Activated gamma-delta T cell treated with anti-CD3 and anti-CD28 coated beads, Interleukin-2, amount 50 U/mL, for 16 hours (primary cell): Measurements from ENCODE around the gene NEIL3.

Experiments
- DNase-seq: peaks from one replicate; pipeline ENCODE4 v3.0.0-alpha.2; 2020; ENCODE audit warnings: low read depth

The NEIL3 gene

GRCh38 chr4:177309522-177310371 lies at the start of gene NEIL3:
TSS of gene NEIL3 (plus strand) at chr4:177309874. CDS start at chr4:177309954, 80 bp downstream.
- peak; percentile 95 for DNase-seq

- DNase-seq, result no peak
Observed at GRCh38 chr4:177263818-177264217, 45.9 kb upstream of the NEIL3 start.

- no peak for DNase-seq
Observed at GRCh38 chr4:177264788-177265422, 44.8 kb upstream of the NEIL3 start.

GRCh38 chr4:177265729-177266128 lies 43.9 kb upstream of the NEIL3 start:
- DNase-seq, result no peak

GRCh38 chr4:177266506-177266905 lies 43.2 kb upstream of the NEIL3 start:
- no peak for DNase-seq

- no peak for DNase-seq
Observed at GRCh38 chr4:177267911-177268310, 41.8 kb upstream of the NEIL3 start.

GRCh38 chr4:177271091-177271490 lies 38.6 kb upstream of the NEIL3 start:
- no peak for DNase-seq

- DNase-seq, result no peak
Observed at GRCh38 chr4:177271915-177272766, 37.5 kb upstream of the NEIL3 start.

- no peak for DNase-seq
Observed at GRCh38 chr4:177275999-177276398, 33.7 kb upstream of the NEIL3 start.

GRCh38 chr4:177281351-177281909 lies 28.2 kb upstream of the NEIL3 start:
- no peak for DNase-seq

GRCh38 chr4:177282284-177282835 lies 27.3 kb upstream of the NEIL3 start:
- DNase-seq, result no peak

GRCh38 chr4:177283167-177283566 lies 26.5 kb upstream of the NEIL3 start:
- no peak for DNase-seq

GRCh38 chr4:177285953-177286352 lies 23.7 kb upstream of the NEIL3 start:
- DNase-seq, result no peak

GRCh38 chr4:177287255-177287654 lies 22.4 kb upstream of the NEIL3 start:
- DNase-seq, result no peak

- no peak for DNase-seq
Observed at GRCh38 chr4:177288335-177288734, 21.3 kb upstream of the NEIL3 start.

- DNase-seq, result no peak
Observed at GRCh38 chr4:177290780-177291179, 18.9 kb upstream of the NEIL3 start.

GRCh38 chr4:177292171-177292570 lies 17.5 kb upstream of the NEIL3 start:
- no peak for DNase-seq

- no peak for DNase-seq
Observed at GRCh38 chr4:177293208-177294033, 16.3 kb upstream of the NEIL3 start.

GRCh38 chr4:177297785-177298391 lies 11.8 kb upstream of the NEIL3 start:
- DNase-seq, result no peak

- DNase-seq, result no peak
Observed at GRCh38 chr4:177301126-177301639, 8.5 kb upstream of the NEIL3 start.
